Karpas-422 (cell line): ENCODE data around the gene NT5DC1. TPM values are rescaled to one million over a fixed set of nuclear protein-coding genes. Genes with fewer than 3 reads are reported as not detected.

Experiments used
- DNase-seq: peaks from one replicate; pipeline ENCODE4 v3.0.0-alpha.2; 2015
- H2AFZ ChIP-seq: fragments of 200-600 bp; sonication (generic); 2 replicates; pipeline ENCODE4 v1.6.1; 2014; ENCODE audit warnings: antibody characterized with exemption, low read length, mixed read lengths
- H3K27ac ChIP-seq: fragments of 200-600 bp; sonication (generic); 2 replicates; pipeline ENCODE4 v1.5.1; 2014; ENCODE audit warnings: mild to moderate bottlenecking, low read length, moderate library complexity
- H3K27me3 ChIP-seq: fragments of 200-600 bp; sonication (generic); 2 replicates; pipeline ENCODE4 v1.6.1; 2014; ENCODE audit warnings: low read length, mixed read lengths
- H3K36me3 ChIP-seq: fragments of 200-600 bp; sonication (generic); 2 replicates; pipeline ENCODE4 v1.6.1; 2014; ENCODE audit warnings: low read length, mixed read lengths; ENCODE audit not compliant: insufficient read depth
- H3K4me1 ChIP-seq: fragments of 200-600 bp; sonication (generic); 2 replicates; pipeline ENCODE4 v1.6.1; 2014; ENCODE audit warnings: mild to moderate bottlenecking, low read length, mixed read lengths
- H3K4me2 ChIP-seq: fragments of 200-600 bp; sonication (generic); 2 replicates; pipeline ENCODE4 v1.6.1; 2014; ENCODE audit warnings: low read length, low read depth, mild to moderate bottlenecking; ENCODE audit not compliant: poor library complexity, severe bottlenecking
- H3K4me3 ChIP-seq: fragments of 200-600 bp; sonication (generic); 2 replicates; pipeline ENCODE4 v1.5.1; 2014; ENCODE audit warnings: mild to moderate bottlenecking, antibody characterized with exemption, low read length, mixed read lengths
- H3K79me2 ChIP-seq: fragments of 200-600 bp; sonication (generic); 2 replicates; pipeline ENCODE4 v1.6.1; 2014; ENCODE audit warnings: mild to moderate bottlenecking, low read length, mixed read lengths
- H3K9ac ChIP-seq: fragments of 200-600 bp; sonication (generic); 2 replicates; pipeline ENCODE4 v1.6.0; 2014; ENCODE audit warnings: low read length
- H3K9me2 ChIP-seq: fragments of 200-600 bp; sonication (generic), shearing (Covaris generic); replicated peaks from 2 replicates; pipeline ENCODE4 v1.6.0; 2014; ENCODE audit warnings: mild to moderate bottlenecking, low read length, moderate library complexity; ENCODE audit not compliant: insufficient read depth
- H3K9me3 ChIP-seq: fragments of 300-700, 200-600 bp; sonication (generic); 2 replicates; pipeline ENCODE4 v1.6.1; 2014; ENCODE audit warnings: low read length, mixed read lengths
- H4K20me1 ChIP-seq: fragments of 200-600 bp; sonication (generic); 2 replicates; pipeline ENCODE4 v1.6.1; 2014; ENCODE audit warnings: mild to moderate bottlenecking, antibody characterized with exemption, low read length, low read depth; ENCODE audit not compliant: insufficient read depth
- total RNA-seq: library from RNA; depleted of rRNA; stranded (reverse); fragments of >200 nt; shearing (Covaris generic); gene quantifications from 2 replicates; pipeline ENCODE4 v1.2.3, GENCODE V29; 2014; ENCODE audit warnings: low replicate concordance

NT5DC1 gene
- total RNA-seq, 1 experiment from 2014 or later, result 3.0 TPM

GRCh38 chr6:116108836-116109235 is 8.2 kb downstream of the NT5DC1 start:
- Histone ChIP-seq H3K4me1 (no peaks in the 10 kb centered on the region), H3K36me3 (no peaks in the 10 kb centered on the region), H3K4me3 (no peak overlapping the region), H3K27ac (no peak overlapping the region), H3K27me3 (no peaks in the 10 kb centered on the region), H3K9ac (no peak overlapping the region), H4K20me1 (no peaks in the 10 kb centered on the region), H3K9me3 (no peaks in the 10 kb centered on the region), H3K4me2 (no peak overlapping the region), H3K9me2 (no peaks in the 10 kb centered on the region), H2AFZ (no peak overlapping the region), H3K79me2 (no peaks in the 10 kb centered on the region)
- DNase-seq, result no peak

GRCh38 chr6:116111552-116112528 is 11.2 kb downstream of the NT5DC1 start:
- Histone ChIP-seq H3K79me2 (no peaks in the 10 kb centered on the region), H3K36me3 (no peaks in the 10 kb centered on the region)

GRCh38 chr6:116113386-116113785 is 12.7 kb downstream of the NT5DC1 start:
- Histone ChIP-seq H3K9me2 (no peaks in the 10 kb centered on the region), H4K20me1 (no peaks in the 10 kb centered on the region)
- DNase-seq, result no peak

More at GRCh38 chr6:116111552-116112528, 11.2 kb downstream of the NT5DC1 start:
- no peak overlapping the region for H2AFZ ChIP-seq
- no peak overlapping the region for H3K27ac ChIP-seq
- H3K4me2 ChIP-seq, result no peak overlapping the region
- no peak overlapping the region for H3K9ac ChIP-seq
- no peak overlapping the region for H3K4me3 ChIP-seq
- no peaks in the 10 kb centered on the region for H3K9me2 ChIP-seq
- no peaks in the 10 kb centered on the region for H4K20me1 ChIP-seq
- peak; percentile 65 for DNase-seq
- no peaks in the 10 kb centered on the region for H3K4me1 ChIP-seq
- no peaks in the 10 kb centered on the region for H3K9me3 ChIP-seq
- no peaks in the 10 kb centered on the region for H3K27me3 ChIP-seq

DNA sequence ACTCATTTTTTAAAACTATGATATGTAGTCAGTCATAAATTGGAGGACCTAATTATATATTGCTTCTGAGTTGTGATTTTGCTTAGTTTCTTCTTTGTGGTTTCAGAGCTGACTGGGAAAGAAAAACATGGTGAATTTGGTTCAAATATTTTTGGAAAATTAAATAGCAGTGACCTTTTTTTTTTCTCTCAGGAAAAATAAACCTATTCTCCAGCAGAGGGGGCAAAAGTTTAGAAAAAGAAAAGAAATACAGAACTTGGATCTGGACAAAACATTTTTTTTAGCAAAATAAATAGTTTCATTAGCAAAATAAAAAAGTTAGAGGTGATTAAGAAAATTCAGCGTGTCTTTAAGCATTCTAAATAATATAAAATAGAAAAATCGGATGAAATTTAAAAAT is 15.1 kb downstream of the NT5DC1 start:
- H3K27ac ChIP-seq, result no peak overlapping the region
- no peaks in the 10 kb centered on the region for H3K27me3 ChIP-seq
- no peaks in the 10 kb centered on the region for H3K79me2 ChIP-seq
- H3K9me3 ChIP-seq, result no peaks in the 10 kb centered on the region
- no peak overlapping the region for H3K4me2 ChIP-seq
- no peaks in the 10 kb centered on the region for H4K20me1 ChIP-seq
- H3K4me1 ChIP-seq, result no peaks in the 10 kb centered on the region
- no peaks in the 10 kb centered on the region for H3K9me2 ChIP-seq
- no peak overlapping the region for H3K4me3 ChIP-seq
- no peak for DNase-seq
- peaks cover 6% of the 10 kb centered on the region; the same call in 1 of the 2 replicates for H3K36me3 ChIP-seq
- H2AFZ ChIP-seq, result no peak overlapping the region
- no peak overlapping the region for H3K9ac ChIP-seq

More at GRCh38 chr6:116113386-116113785, 12.7 kb downstream of the NT5DC1 start:
- Histone ChIP-seq H2AFZ (no peak overlapping the region), H3K27me3 (no peaks in the 10 kb centered on the region), H3K36me3 (no peaks in the 10 kb centered on the region), H3K27ac (no peak overlapping the region), H3K9me3 (no peaks in the 10 kb centered on the region), H3K4me3 (no peak overlapping the region), H3K79me2 (no peaks in the 10 kb centered on the region), H3K9ac (no peak overlapping the region), H3K4me2 (no peak overlapping the region), H3K4me1 (no peaks in the 10 kb centered on the region)

DNA sequence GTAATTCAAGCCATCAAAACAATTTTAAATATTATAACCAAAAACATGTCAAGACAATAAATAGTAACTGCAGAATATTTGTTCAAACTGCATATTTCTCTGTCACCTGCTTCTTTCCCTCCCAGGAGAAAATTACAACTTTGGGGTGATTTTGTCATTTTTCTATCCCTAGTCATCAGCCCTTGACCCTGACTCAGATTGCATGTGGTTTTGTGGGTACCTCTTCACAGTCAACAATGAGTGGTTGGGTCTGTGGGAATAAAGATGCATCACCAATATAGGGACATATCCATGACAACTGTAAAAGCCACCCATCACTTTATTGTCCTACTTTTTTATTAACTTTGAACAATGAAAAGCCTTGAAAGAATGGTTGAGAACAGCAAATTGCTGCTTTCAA is 18.0 kb downstream of the NT5DC1 start:
- DNase-seq, result no peak
- Histone ChIP-seq H3K79me2 (no peaks in the 10 kb centered on the region), H3K27ac (no peak overlapping the region), H3K9me2 (no peaks in the 10 kb centered on the region), H3K4me2 (no peak overlapping the region), H3K4me1 (no peaks in the 10 kb centered on the region), H2AFZ (no peak overlapping the region), H3K36me3 (peaks cover 6% of the 10 kb centered on the region; the same call in 1 of the 2 replicates), H4K20me1 (no peaks in the 10 kb centered on the region), H3K9me3 (no peaks in the 10 kb centered on the region), H3K9ac (no peak overlapping the region), H3K4me3 (no peak overlapping the region), H3K27me3 (no peaks in the 10 kb centered on the region)

- Histone ChIP-seq H3K4me3 (no peak overlapping the region), H3K27me3 (no peaks in the 10 kb centered on the region), H3K36me3 (peaks cover 6% of the 10 kb centered on the region; the same call in 1 of the 2 replicates), H3K4me1 (no peaks in the 10 kb centered on the region), H3K9me3 (no peaks in the 10 kb centered on the region), H2AFZ (no peak overlapping the region), H3K9ac (no peak overlapping the region), H3K79me2 (no peaks in the 10 kb centered on the region), H4K20me1 (no peaks in the 10 kb centered on the region), H3K9me2 (no peaks in the 10 kb centered on the region), H3K4me2 (no peak overlapping the region), H3K27ac (no peak overlapping the region)
- DNase-seq, result no peak
Measured at GRCh38 chr6:116120430-116120829, 19.8 kb downstream of the NT5DC1 start.

DNA sequence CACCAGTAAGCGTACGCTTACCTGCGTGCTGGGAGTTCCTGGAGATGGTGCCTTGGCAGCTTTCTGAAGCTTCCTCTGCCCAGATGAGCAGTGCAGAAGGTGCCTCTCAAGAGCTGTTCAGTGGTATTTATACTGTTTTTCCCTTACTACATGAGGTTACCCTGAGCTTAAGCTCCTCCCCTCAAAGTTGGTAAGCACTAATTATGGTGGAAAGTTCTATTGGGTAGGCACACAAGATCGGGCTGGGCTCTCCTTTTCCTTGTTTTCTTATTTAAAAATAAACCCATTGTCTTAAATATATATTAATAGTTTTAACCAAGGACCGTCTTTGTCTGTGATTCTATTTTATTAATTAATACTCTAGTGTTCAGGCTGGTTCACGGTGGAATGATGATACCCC is 25.4 kb downstream of the NT5DC1 start, which contains the start of gene COL10A1:
COL10A1 (minus strand) TSS at position 101 of the 400 bp plus-strand sequence. CDS start 640 bp downstream, outside the sequence.
- H3K36me3 ChIP-seq, result no peaks in the 10 kb centered on the region
- H2AFZ ChIP-seq, result no peak within 1 kb of the TSS
- H3K4me2 ChIP-seq, result no peak within 1 kb of the TSS
- H4K20me1 ChIP-seq, result no peaks in the 10 kb centered on the region
- no peaks in the 10 kb centered on the region for H3K79me2 ChIP-seq
- no peak within 1 kb of the TSS for H3K27ac ChIP-seq
- H3K4me1 ChIP-seq, result no peaks in the 10 kb centered on the region
- no peaks in the 10 kb centered on the region for H3K27me3 ChIP-seq
- H3K9me3 ChIP-seq, result no peaks in the 10 kb centered on the region
- H3K9me2 ChIP-seq, result no peaks in the 10 kb centered on the region
- H3K4me3 ChIP-seq, result no peak within 1 kb of the TSS
- no peak for DNase-seq
- no peak within 1 kb of the TSS for H3K9ac ChIP-seq

DNA sequence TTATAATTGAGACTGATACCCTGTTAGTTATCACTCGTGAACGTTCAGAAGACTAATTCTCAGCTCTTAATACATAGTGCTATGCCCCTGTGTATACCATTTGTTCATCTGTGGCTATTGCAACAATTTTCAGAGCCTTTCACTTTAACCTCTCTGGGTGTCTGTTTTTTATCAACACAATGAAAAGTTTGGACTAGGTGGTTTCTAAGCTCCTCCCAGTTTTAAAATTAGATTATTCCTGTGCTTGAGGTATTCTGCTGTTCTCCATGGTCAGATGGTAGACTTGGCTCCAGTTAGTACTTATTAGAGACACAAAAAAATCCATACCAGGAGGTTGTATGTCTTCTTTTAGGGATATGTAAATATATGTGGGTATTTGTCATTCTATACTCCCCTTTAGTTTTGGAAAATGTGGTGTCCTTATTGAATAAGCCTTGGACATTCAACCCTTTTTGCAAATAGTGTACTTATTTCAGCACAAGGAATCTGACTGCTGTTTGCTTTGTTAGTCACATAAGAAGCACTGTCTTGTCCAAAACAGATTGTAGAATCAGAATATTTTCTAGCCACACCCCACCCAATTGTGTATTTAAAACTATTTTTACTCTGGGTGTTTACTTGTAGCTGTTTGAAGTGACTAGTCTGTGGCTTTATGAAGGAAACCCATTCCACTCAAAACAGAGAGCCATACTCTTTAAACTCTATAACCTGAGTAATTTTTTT is 27.3 kb downstream of the NT5DC1 start:
- H3K27me3 ChIP-seq, result no peaks in the 10 kb centered on the region
- H4K20me1 ChIP-seq, result no peaks in the 10 kb centered on the region
- H3K9me2 ChIP-seq, result no peaks in the 10 kb centered on the region
- H3K9me3 ChIP-seq, result no peaks in the 10 kb centered on the region
- H2AFZ ChIP-seq, result no peak overlapping the region
- H3K4me2 ChIP-seq, result no peak overlapping the region
- no peak overlapping the region for H3K9ac ChIP-seq
- DNase-seq, result no peak
- H3K4me1 ChIP-seq, result no peaks in the 10 kb centered on the region
- no peak overlapping the region for H3K27ac ChIP-seq
- H3K4me3 ChIP-seq, result no peak overlapping the region
- no peaks in the 10 kb centered on the region for H3K79me2 ChIP-seq
- no peaks in the 10 kb centered on the region for H3K36me3 ChIP-seq
